ENCODE measurements around the gene WIPI1.

GRCh38 chr17:68495081-68495480, 37.8 kb upstream of the WIPI1 start:
- no peak for TF ChIP-seq CTCF (conservative IDR thresholded peaks at IDR 0.05; ENCODE audit: low read depth, low read length)
- TF ChIP-seq EZH2 (IDR thresholded peaks at IDR 0.05; ENCODE audit: borderline replicate concordance, low read depth, low read length, poor library complexity, severe bottlenecking), result no peak

Measured in A673 (cell line).